ENCODE measurements around the gene TAGAP.

The TAGAP gene

DNA sequence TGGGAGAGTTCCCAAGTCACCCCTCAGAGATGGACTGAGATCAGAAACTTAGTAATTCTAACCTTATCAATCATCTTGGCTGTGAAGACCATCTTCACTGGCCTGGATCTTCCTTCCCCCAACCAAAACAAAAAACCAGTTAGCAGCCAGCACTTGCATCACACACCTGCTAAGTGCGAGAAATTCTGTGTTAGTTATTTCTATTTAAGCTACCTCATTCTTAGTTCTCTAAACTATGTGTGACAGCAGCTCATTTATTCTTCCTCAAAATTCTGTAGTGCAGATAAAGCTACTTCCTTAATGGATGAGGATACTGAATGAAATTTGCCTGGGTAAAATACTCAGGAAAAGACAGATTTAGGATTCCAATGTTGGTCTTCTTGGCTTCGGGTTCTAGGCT, 18.2 kb upstream of the TAGAP start:
- no peak for DNase-seq (ENCODE audit: extremely low read depth, low read depth)
- TF ChIP-seq CTCF (IDR thresholded peaks at IDR 0.05; ENCODE audit: low read depth, low read length), result no peak

GRCh38 chr6:159062564-159062945, 17.8 kb upstream of the TAGAP start:
- DNase-seq (ENCODE audit: extremely low read depth, low read depth), result no peak
- no peak for TF ChIP-seq CTCF (IDR thresholded peaks at IDR 0.05; ENCODE audit: low read depth, low read length)

DNA sequence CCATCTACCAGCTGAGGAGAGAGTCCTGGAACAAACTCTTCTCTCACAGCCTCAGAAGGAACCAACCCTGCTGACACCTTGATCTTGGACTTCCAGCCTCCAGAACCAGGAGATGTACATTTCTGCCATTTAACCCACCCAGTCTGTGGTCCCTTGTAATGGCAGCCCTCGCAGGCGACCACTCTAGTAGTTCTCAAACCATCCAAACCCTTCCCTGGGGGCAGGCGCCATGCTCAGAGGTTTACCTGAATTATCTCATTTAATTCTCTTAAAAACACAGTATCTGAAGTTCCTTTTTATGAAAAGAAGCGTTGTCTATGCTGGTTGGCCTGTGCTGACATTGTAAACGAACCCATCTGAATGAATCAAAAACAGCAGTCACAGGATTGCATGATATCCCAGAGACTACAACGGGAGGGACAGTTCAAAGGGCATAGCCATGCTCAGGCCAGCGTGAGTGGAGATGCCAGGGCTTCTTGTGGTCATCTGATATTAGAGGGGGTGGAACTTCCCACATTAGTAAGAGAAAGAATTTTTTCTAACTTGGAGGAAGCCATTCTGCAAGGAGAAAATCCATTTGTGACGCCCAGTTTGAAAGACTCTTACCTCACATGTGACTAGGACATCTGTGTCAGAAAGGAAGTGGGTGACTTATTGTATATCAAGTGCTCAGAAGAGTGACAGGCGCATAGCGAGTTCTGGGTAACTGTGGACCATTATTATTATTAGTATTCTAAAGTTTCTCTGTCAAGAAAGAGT, 17.2 kb upstream of the TAGAP start:
- DNase-seq (ENCODE audit: extremely low read depth, low read depth), result no peak
- TF ChIP-seq CTCF (IDR thresholded peaks at IDR 0.05; ENCODE audit: low read depth, low read length), result no peak

DNA sequence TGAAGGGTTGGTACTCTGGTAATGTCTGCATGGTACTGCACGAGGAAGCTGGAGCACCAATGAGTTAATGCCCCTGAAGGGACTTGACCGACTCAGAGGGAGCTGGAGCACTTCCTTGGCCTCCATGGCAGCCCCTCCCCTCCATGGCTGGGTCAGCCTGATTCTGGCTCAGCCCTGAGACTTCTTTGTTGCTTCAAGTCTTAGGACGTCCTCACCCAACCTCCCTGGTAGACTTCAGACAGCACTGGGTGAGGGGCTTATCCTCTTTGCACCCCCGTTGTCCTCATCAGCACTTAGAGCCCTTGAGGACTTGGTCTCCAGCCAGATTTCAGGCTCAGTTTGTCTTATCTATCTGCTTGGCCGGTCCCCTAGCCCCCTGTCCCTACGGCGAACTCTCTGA, 16.4 kb upstream of the TAGAP start:
- no peak for TF ChIP-seq CTCF (IDR thresholded peaks at IDR 0.05; ENCODE audit: low read depth, low read length)
- no peak for DNase-seq (ENCODE audit: extremely low read depth, low read depth)

DNA sequence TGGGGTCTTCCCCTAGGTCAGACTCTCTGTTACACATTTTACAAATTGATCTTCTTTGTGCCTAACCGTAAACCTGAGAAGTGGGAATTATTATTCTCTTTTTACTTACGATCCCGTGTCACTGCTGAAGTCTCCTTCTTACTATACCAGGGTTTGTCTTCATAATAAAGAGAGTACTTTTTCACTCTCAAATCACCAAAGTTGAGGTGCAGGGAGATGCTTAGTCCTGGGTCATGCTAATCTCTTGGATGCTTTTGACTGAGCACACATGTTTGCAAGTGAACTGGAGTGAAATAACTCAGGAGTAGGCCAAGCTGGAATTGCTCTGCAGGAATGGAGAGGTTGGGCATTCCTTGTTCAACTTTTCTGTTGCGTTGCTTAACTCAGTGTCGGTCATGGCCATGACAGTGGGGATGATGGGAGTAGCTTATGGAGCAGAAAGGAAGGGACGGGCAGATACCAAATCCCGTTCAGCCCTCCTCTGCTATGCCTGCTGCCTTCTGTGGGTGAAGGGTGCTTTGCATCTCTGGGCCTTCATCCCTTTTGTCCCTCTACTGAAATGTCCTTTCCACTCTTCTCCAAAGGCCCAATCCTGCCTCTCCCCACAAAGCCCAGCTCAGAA, 15.2 kb upstream of the TAGAP start:
- TF ChIP-seq CTCF (IDR thresholded peaks at IDR 0.05; ENCODE audit: low read depth, low read length), result no peak

DNA sequence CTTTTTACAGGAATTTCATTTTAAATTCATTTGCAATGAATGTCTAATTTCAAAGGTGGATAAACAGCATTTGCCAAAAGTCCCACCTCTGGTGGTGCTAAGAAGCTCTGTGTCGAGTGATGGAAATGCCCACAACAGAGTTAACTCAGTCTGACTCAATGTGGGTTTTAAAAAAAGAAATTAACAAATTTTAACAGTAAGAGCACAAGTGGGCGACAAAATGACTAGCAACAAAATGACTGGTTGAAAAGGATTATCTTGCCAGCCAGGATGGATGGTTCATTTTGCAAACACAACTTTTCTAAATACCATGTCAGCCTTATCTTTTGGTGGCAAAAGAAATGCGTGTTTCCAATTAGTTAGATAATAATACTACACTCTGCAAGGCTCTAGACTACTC, 14.3 kb upstream of the TAGAP start:
- no peak for TF ChIP-seq CTCF (IDR thresholded peaks at IDR 0.05; ENCODE audit: low read depth, low read length)
- DNase-seq (ENCODE audit: extremely low read depth, low read depth), result no peak

More for the DNA sequence above, 15.2 kb upstream of the TAGAP start:
- DNase-seq (ENCODE audit: extremely low read depth, low read depth), result no peak

GRCh38 chr6:159056899-159057298, 12.1 kb upstream of the TAGAP start:
- DNase-seq (ENCODE audit: extremely low read depth, low read depth), result no peak
- no peak for TF ChIP-seq CTCF (IDR thresholded peaks at IDR 0.05; ENCODE audit: low read depth, low read length)

Data from AG09319 (cell line).